Ovary (tissue), 9 donors: Measurements from ENCODE around the gene EYS. TPM values are rescaled to one million over a fixed set of nuclear protein-coding genes. Genes with fewer than 3 reads are reported as not detected.

Experiments used
- DNase-seq, 5 donors: peaks; one replicate each; pipeline ENCODE4 v3.0.0-alpha.2; 2019 to 2020
- H3K27ac ChIP-seq, 2 donors: fragments of 200-600 bp; one replicate each; pipeline versions ENCODE4 v1.5.1 to v1.8.0; 2019 to 2022
- H3K27me3 ChIP-seq: fragments of 200-600 bp; one replicate; pipeline ENCODE4 v1.8.0; 2022
- H3K36me3 ChIP-seq: fragments of 200-600 bp; sonication (generic); one replicate; pipeline ENCODE4 v1.5.1; 2019
- H3K4me1 ChIP-seq: one replicate; pipeline ENCODE4 v1.8.1; 2013; ENCODE audit warnings: mild to moderate bottlenecking, moderate library complexity; ENCODE audit not compliant: insufficient read depth
- H3K4me3 ChIP-seq: fragments of 200-600 bp; sonication (generic); one replicate; pipeline ENCODE4 v1.5.1; 2017
- H3K9me3 ChIP-seq, 2 donors: fragments of 200-600 bp in 1 of 2; sonication (generic) in 1 of 2; one replicate each; pipeline versions ENCODE4 v1.5.1 to v1.8.1; 2013 to 2019; ENCODE audit warnings: mild to moderate bottlenecking in 1 of 2, moderate library complexity in 1 of 2
- EP300 ChIP-seq: sonication (generic); formaldehyde crosslinking; IDR thresholded peaks from one replicate; pipeline ENCODE4 v1.6.1; 2017; ENCODE audit warnings: antibody characterized with exemption
- POLR2A ChIP-seq: fragments of 450-650 bp; IDR thresholded peaks from one replicate; pipeline ENCODE4 v1.6.1; 2017; ENCODE audit warnings: antibody characterized with exemption, mild to moderate bottlenecking, moderate library complexity
- WGBS, 3 donors: extraction: QIAGEN DNeasy Blood & Tissue Kit in 1 of 3; methylation state at CpG; one replicate each; pipeline versions ENCODE4 v1.1.5 to v1.1.7; 2013 to 2017; 5-methylcytosine and 5-hydroxymethylcytosine counted together
- intact Hi-C, 4 donors: fragments of 100-400 bp; cut with DNase I; formaldehyde crosslinking; loops; one replicate each; pipeline versions ENCODE4 v1.11.0 to v1.15.1; 2022 to 2023
- polyA plus RNA-seq, 2 donors: library from polyadenylated mRNA; stranded (reverse); fragments of 200-250 nt in 1 of 2; fragments of 350-450 nt in 1 of 2; fragmentation: Illumina TruSeq in 1 of 2; extraction: RNeasy Lipid Tissue Mini Kit (QIAGEN cat#74804) in 1 of 2; gene quantifications; one replicate each; pipeline ENCODE4 v1.2.3, GENCODE V29; 2013 to 2014
- total RNA-seq, 7 donors: library from RNA; depleted of rRNA in 2 of 7; stranded (reverse); fragments of >200 nt in 2 of 7; fragmentation: NEBNext Ultra II Directional in 3 of 7; extraction: Animal tissue kit (Norgen Biotek cat#: 25700) in 3 of 7; gene quantifications; one replicate each; pipeline versions ENCODE4 v1.1.0 to v1.2.4, GENCODE V29; 2016 to 2023
- TF ChIP-seq, protein P1 (sequence below), 3 donors: fragments of 450-650 bp in 2 of 3; fragments of 200-600 bp in 1 of 3; IDR thresholded peaks; one replicate each; pipeline versions ENCODE4 v1.5.1 to v1.8.0; 2016 to 2022; ENCODE audit warnings: antibody characterized with exemption in 3 of 3, mild to moderate bottlenecking in 1 of 3
- donor health status: DM: no; HTN: no; CAD: no; lungs with moderate emphysema.
- donor health status: DM: no; HTN: no; CAD: no.
- donor health status: Bipolar disorder and iron deficiency.
- donor health status: DM: yes; HTN: yes; CAD: no.
- donor health status: DM: no; HTN: no; CAD: no.
- donor health status: DM: yes; HTN: yes; CAD: no.

EYS gene
- total and polyA plus RNA-seq, 9 donors: under 0.01 to 0.03 (median 0.01) TPM; not detected in 6

- intact Hi-C loops: no loop called here
- no peak for DNase-seq
- no peak overlapping the region for H3K27ac ChIP-seq
- H3K36me3 ChIP-seq: no peaks in the 10 kb centered on the region
- no peak overlapping the region for H3K4me3 ChIP-seq
- no peaks in the 10 kb centered on the region for H3K27me3 ChIP-seq
- 88 to 89% (median 88%) methylated on average over 3 of the region's 3 CpGs for WGBS, 3 donors
- H3K9me3 ChIP-seq: no peaks in the 10 kb centered on the region
- no peaks in the 10 kb centered on the region for H3K4me1 ChIP-seq
- TF ChIP-seq, protein P1, sequence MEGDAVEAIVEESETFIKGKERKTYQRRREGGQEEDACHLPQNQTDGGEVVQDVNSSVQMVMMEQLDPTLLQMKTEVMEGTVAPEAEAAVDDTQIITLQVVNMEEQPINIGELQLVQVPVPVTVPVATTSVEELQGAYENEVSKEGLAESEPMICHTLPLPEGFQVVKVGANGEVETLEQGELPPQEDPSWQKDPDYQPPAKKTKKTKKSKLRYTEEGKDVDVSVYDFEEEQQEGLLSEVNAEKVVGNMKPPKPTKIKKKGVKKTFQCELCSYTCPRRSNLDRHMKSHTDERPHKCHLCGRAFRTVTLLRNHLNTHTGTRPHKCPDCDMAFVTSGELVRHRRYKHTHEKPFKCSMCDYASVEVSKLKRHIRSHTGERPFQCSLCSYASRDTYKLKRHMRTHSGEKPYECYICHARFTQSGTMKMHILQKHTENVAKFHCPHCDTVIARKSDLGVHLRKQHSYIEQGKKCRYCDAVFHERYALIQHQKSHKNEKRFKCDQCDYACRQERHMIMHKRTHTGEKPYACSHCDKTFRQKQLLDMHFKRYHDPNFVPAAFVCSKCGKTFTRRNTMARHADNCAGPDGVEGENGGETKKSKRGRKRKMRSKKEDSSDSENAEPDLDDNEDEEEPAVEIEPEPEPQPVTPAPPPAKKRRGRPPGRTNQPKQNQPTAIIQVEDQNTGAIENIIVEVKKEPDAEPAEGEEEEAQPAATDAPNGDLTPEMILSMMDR (IDR thresholded peaks at IDR 0.05): no peak
- no peak for TF ChIP-seq EP300
These were observed 1016.0 kb downstream of the EYS start for GRCh38 chr6:64691064-64691463.

GRCh38 chr6:64685401-64685800 is 1021.6 kb downstream of the EYS start:
- no peak for DNase-seq
- intact Hi-C loops: no loop called here
- Histone ChIP-seq H3K9me3 (no peaks in the 10 kb centered on the region), H3K27me3 (no peaks in the 10 kb centered on the region), H3K36me3 (no peaks in the 10 kb centered on the region), H3K27ac (no peak overlapping the region), H3K4me1 (no peaks in the 10 kb centered on the region), H3K4me3 (no peak overlapping the region)
- 53 to 58% (median 53%) methylated on average over 2 of the region's 2 CpGs for WGBS, 3 donors
- TF ChIP-seq POLR2A (no peak), EP300 (no peak)
- TF ChIP-seq, protein P1 (IDR thresholded peaks at IDR 0.05): no peak

GRCh38 chr6:64683682-64684081 is 1023.3 kb downstream of the EYS start:
- WGBS, 3 donors: 49 to 58% (median 54%) methylated on average over 8 of the region's 8 CpGs
- H3K4me3 ChIP-seq: no peak overlapping the region
- H3K4me1 ChIP-seq: no peaks in the 10 kb centered on the region
- intact Hi-C loops: no loop called here
- DNase-seq: no peak
- H3K9me3 ChIP-seq: no peaks in the 10 kb centered on the region
- no peaks in the 10 kb centered on the region for H3K36me3 ChIP-seq
- no peak overlapping the region for H3K27ac ChIP-seq
- no peaks in the 10 kb centered on the region for H3K27me3 ChIP-seq
- TF ChIP-seq EP300 (no peak), POLR2A (no peak)
- TF ChIP-seq, protein P1 (IDR thresholded peaks at IDR 0.05): no peak

DNA sequence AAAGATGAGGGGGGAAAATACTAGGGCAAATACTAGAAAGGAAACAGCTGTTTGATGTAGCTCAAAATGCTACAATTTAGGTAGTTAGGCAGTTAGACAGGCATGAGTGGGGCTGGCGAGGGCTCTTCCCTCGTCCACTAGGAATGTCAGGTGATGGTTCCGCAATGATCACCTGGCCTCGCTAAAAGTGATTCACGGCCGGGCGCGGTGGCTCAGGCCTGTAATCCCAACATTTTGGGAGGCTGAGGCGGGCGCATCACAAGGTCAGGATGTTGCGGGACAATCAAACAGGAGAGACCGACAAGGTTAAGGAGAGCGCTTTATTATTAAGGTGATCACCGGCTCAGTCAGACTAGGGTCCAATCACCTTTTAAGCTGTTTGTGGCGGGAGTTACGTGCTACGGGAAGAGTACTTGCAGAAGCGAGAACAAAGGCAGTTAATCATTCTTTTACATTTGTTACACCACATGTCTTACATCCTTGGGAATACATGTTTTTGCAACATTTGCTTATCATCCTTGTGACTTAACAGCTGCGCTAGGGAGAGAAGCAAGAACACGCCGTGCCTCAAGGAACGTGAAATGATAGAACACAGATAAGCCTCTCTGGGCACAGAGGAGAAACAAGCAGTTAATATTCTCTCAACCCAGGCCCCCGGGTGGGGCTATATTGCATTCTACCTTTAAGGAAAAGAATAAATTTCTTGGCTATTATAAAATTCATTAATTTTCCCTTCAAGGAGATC is 1025.4 kb downstream of the EYS start:
- Histone ChIP-seq H3K9me3 (no peaks in the 10 kb centered on the region), H3K27me3 (no peaks in the 10 kb centered on the region), H3K4me3 (no peak overlapping the region), H3K27ac (no peak overlapping the region), H3K4me1 (no peaks in the 10 kb centered on the region), H3K36me3 (no peaks in the 10 kb centered on the region)
- no peak for DNase-seq
- no peak for TF ChIP-seq POLR2A
- TF ChIP-seq EP300: no peak
- TF ChIP-seq, protein P1 (IDR thresholded peaks at IDR 0.05): no peak
- intact Hi-C loops: no loop called here
- 88 to 91% (median 91%) methylated on average over 23 of the region's 23 CpGs for WGBS, 3 donors
